ENCODE results near the gene IFI27.

Gene IFI27

DNA sequence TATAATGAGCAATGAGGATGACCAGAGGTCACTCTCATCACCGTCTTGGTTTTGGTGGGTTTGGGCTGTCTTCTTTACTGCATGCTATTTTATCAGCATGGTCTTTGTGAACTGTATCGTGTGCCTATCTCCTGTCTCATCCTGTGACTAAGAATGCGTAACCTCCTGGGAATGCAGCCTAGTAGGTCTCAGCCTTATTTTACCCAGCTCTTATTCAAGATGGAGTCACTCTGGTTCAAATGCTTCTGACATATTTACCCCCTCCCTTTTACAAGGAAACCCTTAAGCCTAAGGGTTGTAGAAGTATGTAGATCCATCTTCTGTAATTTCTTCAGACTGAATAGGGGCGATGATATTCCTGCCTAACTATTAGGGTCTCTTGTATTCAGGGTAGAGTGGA is 21.1 kb upstream of the IFI27 start:
- no peak overlapping the region for H3K27ac Mint-ChIP-seq
- peaks cover 2% of the 10 kb centered on the region for H3K36me3 Mint-ChIP-seq (ENCODE audit: low read depth)
- DNase-seq: no peak
- no peaks in the 10 kb centered on the region for H3K4me1 Mint-ChIP-seq
- no peaks in the 10 kb centered on the region for H3K27me3 Mint-ChIP-seq
- no peak overlapping the region for H3K4me3 Mint-ChIP-seq
- ATAC-seq: no peak
- H3K9me3 Mint-ChIP-seq: peaks cover 3% of the 10 kb centered on the region

- Mint-ChIP-seq H3K27me3 (no peaks in the 10 kb centered on the region), H3K27ac (no peak overlapping the region), H3K9me3 (no peaks in the 10 kb centered on the region), H3K36me3 (ENCODE audit: low read depth) (peaks cover under 1% of the 10 kb centered on the region), H3K4me3 (no peak overlapping the region), H3K4me1 (no peaks in the 10 kb centered on the region)
- no peak for ATAC-seq
- no peak for DNase-seq
Observed at GRCh38 chr14:94093418-94093817, 17.1 kb upstream of the IFI27 start.

DNA sequence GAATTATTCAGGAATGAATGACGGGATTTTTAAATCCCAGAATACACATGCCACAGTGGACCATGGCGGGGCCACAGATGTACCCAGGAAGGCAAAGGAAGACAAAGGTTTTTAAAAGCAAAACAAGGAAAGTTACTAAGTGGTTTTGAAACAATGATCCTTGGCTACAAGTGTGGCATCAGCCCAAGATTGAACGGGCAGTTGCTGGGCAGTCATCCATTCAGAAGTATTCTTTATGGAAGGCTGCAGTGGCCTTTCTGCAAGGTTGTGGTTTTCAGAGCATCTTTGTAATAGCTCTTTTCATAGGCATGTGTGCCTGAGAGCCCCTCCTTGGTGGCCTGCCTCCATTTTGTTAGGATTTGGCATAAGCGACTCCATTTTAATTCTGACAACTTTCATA is 13.4 kb upstream of the IFI27 start:
- Mint-ChIP-seq H3K9me3 (no peaks in the 10 kb centered on the region), H3K36me3 (ENCODE audit: low read depth) (peaks cover 2% of the 10 kb centered on the region), H3K27me3 (no peaks in the 10 kb centered on the region), H3K4me3 (no peak overlapping the region), H3K27ac (no peak overlapping the region), H3K4me1 (no peaks in the 10 kb centered on the region)
- no peak for ATAC-seq
- no peak for DNase-seq

DNA sequence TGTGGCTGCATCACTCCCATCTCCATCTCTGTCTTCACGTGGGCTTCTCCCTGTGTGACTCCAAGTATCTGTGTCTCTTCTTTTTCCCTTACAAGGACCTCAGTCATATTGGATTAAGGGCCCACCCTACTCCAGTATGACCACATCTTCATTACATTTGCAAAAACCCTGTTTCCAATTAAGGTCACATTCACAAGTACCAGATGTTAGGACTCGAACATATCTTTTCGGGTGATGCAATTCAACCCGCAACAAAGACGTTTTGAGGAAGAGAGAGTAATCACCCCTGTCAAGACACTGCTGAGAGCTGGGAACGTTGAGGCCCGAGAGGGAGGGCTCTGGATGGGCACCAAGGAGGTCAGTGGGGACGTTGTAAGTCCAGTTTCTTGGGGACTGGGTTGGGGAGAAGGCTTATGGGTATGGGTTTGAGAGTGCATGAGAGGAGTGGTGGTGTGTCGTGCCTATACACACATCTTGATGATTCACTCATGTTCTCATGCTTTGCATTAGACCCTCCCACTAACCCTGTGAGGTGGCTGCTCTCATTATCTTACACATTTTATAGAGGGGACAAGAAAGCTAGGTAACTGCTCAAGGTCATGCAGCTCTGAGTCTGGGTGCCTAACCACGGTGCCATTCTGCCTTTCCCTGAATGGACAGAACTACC is 12.1 kb upstream of the IFI27 start:
- no peak overlapping the region for H3K27ac Mint-ChIP-seq

GRCh38 chr14:94099006-94099405 is 11.5 kb upstream of the IFI27 start:
- no peaks in the 10 kb centered on the region for H3K9me3 Mint-ChIP-seq

More for the DNA sequence above, 12.1 kb upstream of the IFI27 start:
- no peaks in the 10 kb centered on the region for H3K27me3 Mint-ChIP-seq
- no peaks in the 10 kb centered on the region for H3K9me3 Mint-ChIP-seq
- H3K4me1 Mint-ChIP-seq: no peaks in the 10 kb centered on the region
- no peak for DNase-seq
- H3K4me3 Mint-ChIP-seq: no peak overlapping the region
- peak; percentile 35 for ATAC-seq
- peaks cover 2% of the 10 kb centered on the region for H3K36me3 Mint-ChIP-seq (ENCODE audit: low read depth)

GRCh38 chr14:94100847-94101246 is 9.7 kb upstream of the IFI27 start:
- DNase-seq: no peak
- Mint-ChIP-seq H3K4me1 (no peaks in the 10 kb centered on the region), H3K9me3 (no peaks in the 10 kb centered on the region), H3K27me3 (no peaks in the 10 kb centered on the region), H3K4me3 (no peak overlapping the region), H3K27ac (no peak overlapping the region), H3K36me3 (ENCODE audit: low read depth) (peaks cover 3% of the 10 kb centered on the region)
- no peak for ATAC-seq

More at GRCh38 chr14:94099006-94099405, 11.5 kb upstream of the IFI27 start:
- ATAC-seq (no peak), DNase-seq (no peak)
- Mint-ChIP-seq H3K27ac (no peak overlapping the region), H3K36me3 (ENCODE audit: low read depth) (peaks cover 2% of the 10 kb centered on the region), H3K4me1 (no peaks in the 10 kb centered on the region), H3K4me3 (no peak overlapping the region), H3K27me3 (no peaks in the 10 kb centered on the region)

- ATAC-seq (no peak), DNase-seq (no peak)
- Mint-ChIP-seq H3K36me3 (ENCODE audit: low read depth) (peaks cover 3% of the 10 kb centered on the region), H3K27me3 (no peaks in the 10 kb centered on the region), H3K4me1 (no peaks in the 10 kb centered on the region), H3K27ac (no peak overlapping the region), H3K9me3 (no peaks in the 10 kb centered on the region), H3K4me3 (no peak overlapping the region)
Observed at GRCh38 chr14:94101748-94102147, 8.8 kb upstream of the IFI27 start.

GRCh38 chr14:94102768-94103482 is 7.6 kb upstream of the IFI27 start:
- Mint-ChIP-seq H3K36me3 (ENCODE audit: low read depth) (peaks cover 3% of the 10 kb centered on the region), H3K4me1 (no peaks in the 10 kb centered on the region), H3K9me3 (no peaks in the 10 kb centered on the region), H3K27me3 (no peaks in the 10 kb centered on the region), H3K4me3 (no peak overlapping the region), H3K27ac (no peak overlapping the region)
- ATAC-seq (no peak), DNase-seq (no peak)

GRCh38 chr14:94103554-94104150 is 6.9 kb upstream of the IFI27 start:
- no peak overlapping the region for H3K27ac Mint-ChIP-seq
- no peaks in the 10 kb centered on the region for H3K4me1 Mint-ChIP-seq
- no peak overlapping the region for H3K4me3 Mint-ChIP-seq
- H3K9me3 Mint-ChIP-seq: no peaks in the 10 kb centered on the region
- H3K27me3 Mint-ChIP-seq: no peaks in the 10 kb centered on the region
- H3K36me3 Mint-ChIP-seq (ENCODE audit: low read depth): peaks cover 1% of the 10 kb centered on the region
- ATAC-seq: no peak
- DNase-seq: no peak

GRCh38 chr14:94104731-94105130 is 5.8 kb upstream of the IFI27 start:
- H3K4me1 Mint-ChIP-seq: no peaks in the 10 kb centered on the region
- no peaks in the 10 kb centered on the region for H3K9me3 Mint-ChIP-seq
- no peak overlapping the region for H3K27ac Mint-ChIP-seq
- ATAC-seq (no peak), DNase-seq (no peak)
- no peak overlapping the region for H3K4me3 Mint-ChIP-seq
- H3K36me3 Mint-ChIP-seq (ENCODE audit: low read depth): peaks cover 1% of the 10 kb centered on the region
- H3K27me3 Mint-ChIP-seq: no peaks in the 10 kb centered on the region

DNA sequence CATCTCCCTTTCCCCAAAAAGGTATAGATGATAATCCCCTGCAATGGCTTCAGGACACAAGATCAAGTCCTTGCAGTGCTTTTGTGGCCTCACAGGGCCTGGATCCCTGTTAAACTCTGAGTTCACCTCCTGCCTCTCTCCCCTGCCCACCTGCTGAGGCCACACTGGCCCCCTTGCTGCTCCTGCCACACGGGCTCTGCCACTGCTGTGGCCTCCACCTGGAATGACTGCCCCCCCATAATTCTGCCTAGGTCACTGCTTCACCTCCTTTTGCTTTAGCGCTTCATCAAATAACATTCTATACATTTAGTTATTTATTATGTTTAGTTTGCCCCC is 653 bp upstream of the IFI27 start:
- H3K27me3 Mint-ChIP-seq: peaks cover 3% of the 10 kb centered on the region
- H3K9me3 Mint-ChIP-seq: no peaks in the 10 kb centered on the region
- ATAC-seq (no peak), DNase-seq (no peak)
- H3K4me3 Mint-ChIP-seq: no peak overlapping the region
- H3K4me1 Mint-ChIP-seq: no peaks in the 10 kb centered on the region
- no peaks in the 10 kb centered on the region for H3K36me3 Mint-ChIP-seq (ENCODE audit: low read depth)
- no peak overlapping the region for H3K27ac Mint-ChIP-seq

- Mint-ChIP-seq H3K27me3 (peaks cover 10% of the 10 kb centered on the region), H3K4me3 (no peak overlapping the region), H3K9me3 (no peaks in the 10 kb centered on the region), H3K27ac (no peak overlapping the region), H3K36me3 (ENCODE audit: low read depth) (no peaks in the 10 kb centered on the region), H3K4me1 (no peaks in the 10 kb centered on the region)
- ATAC-seq: no peak
- no peak for DNase-seq
Observed at GRCh38 chr14:94111276-94112095, 950 bp downstream of the IFI27 start.

- no peak overlapping the region for H3K27ac Mint-ChIP-seq
- DNase-seq: no peak
- H3K27me3 Mint-ChIP-seq: peaks cover 19% of the 10 kb centered on the region
- no peak overlapping the region for H3K4me3 Mint-ChIP-seq
- H3K4me1 Mint-ChIP-seq: no peaks in the 10 kb centered on the region
- no peak for ATAC-seq
- no peaks in the 10 kb centered on the region for H3K36me3 Mint-ChIP-seq (ENCODE audit: low read depth)
- no peaks in the 10 kb centered on the region for H3K9me3 Mint-ChIP-seq
Observed at GRCh38 chr14:94112513-94113063, 2.1 kb downstream of the IFI27 start.

GRCh38 chr14:94113073-94113472 is 2.5 kb downstream of the IFI27 start:
- ATAC-seq: no peak
- no peaks in the 10 kb centered on the region for H3K9me3 Mint-ChIP-seq
- H3K36me3 Mint-ChIP-seq (ENCODE audit: low read depth): no peaks in the 10 kb centered on the region
- H3K27me3 Mint-ChIP-seq: peaks cover 23% of the 10 kb centered on the region
- no peak overlapping the region for H3K27ac Mint-ChIP-seq
- no peak for DNase-seq
- H3K4me3 Mint-ChIP-seq: no peak overlapping the region
- no peaks in the 10 kb centered on the region for H3K4me1 Mint-ChIP-seq
